ENCODE results near the gene SCT. TPM values are rescaled to one million over a fixed set of nuclear protein-coding genes. Genes with fewer than 3 reads are reported as not detected.

Gene SCT
- total and polyA plus RNA-seq, 2 of the 4 experiments (the other 2 are of a cell fraction): not detected

DNA sequence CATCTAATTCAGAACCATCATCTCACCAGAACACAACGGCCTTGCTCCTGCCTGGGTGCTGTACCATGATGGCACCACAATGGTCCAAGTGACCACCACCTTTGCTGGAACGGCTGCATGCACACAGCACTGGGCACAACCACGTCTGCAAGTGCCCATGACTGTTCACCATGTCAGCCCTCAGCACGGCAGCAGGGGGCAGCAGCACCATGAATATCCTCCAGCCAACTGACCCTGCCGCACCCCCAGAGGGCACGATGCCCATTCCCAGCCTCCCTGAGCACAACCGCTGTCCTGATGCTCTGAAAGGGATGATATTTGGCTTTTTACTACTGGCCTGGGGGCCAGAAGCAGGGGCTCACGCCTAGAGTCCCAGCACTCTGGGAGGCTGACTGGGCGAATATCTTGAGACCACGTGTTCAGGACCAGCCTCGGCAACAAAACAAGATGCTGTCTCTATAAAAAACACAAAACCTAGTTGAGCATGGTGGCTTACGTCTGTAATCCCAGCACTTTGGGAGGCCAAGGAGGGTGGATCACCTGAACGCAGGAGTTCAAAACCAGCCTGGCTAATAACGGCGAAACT is 35.8 kb upstream of the SCT start:
- H3K9me1 ChIP-seq (ENCODE audit: insufficient read depth, low read length): no peaks in the 10 kb centered on the region
- no peak overlapping the region for H2BK15ac ChIP-seq (ENCODE audit: low read depth, low read length)
- H3K4me3 ChIP-seq (ENCODE audit: insufficient read depth, low read depth, low read length): no peak overlapping the region
- DNase-seq (peak; percentile 47), ATAC-seq (ENCODE audit: low read depth) (peak; percentile 90)
- no peak overlapping the region for H3K9ac ChIP-seq (ENCODE audit: low read depth, low read length)
- BruUV-seq (replicated peaks): no TSS peak
- H3K14ac ChIP-seq (replicated peaks; ENCODE audit: low read depth, low read length): no peak overlapping the region
- no peak overlapping the region for H2BK5ac ChIP-seq (ENCODE audit: low read depth, low read length, poor library complexity, severe bottlenecking)
- in situ Hi-C loops (cut with MboI; ENCODE audit: low sequenced_read_pairs) (loop anchor here (5.0 kb wide), 1 partner anchor 75 kb away; no protein-coding TSS in a partner anchor), intact Hi-C loops (cut with micrococcal nuclease) (loop anchor here (1.0 kb wide), 2 partner anchors 61 to 121 kb away; no protein-coding TSS in a partner anchor), dilution Hi-C loops (cut with HindIII; ENCODE audit: low sequenced_read_pairs, unreplicated experiment) (no loop called here)
- peaks cover 5% of the 10 kb centered on the region; the same call in 1 of the 2 replicates for H3K4me1 ChIP-seq (ENCODE audit: control insufficient read depth, insufficient read depth, low read length)
- no peak overlapping the region for H3K27ac ChIP-seq (ENCODE audit: insufficient read depth, low read length)
- H2AFZ ChIP-seq (replicated peaks; ENCODE audit: low read length, poor library complexity): no peak overlapping the region
- no peak overlapping the region for H2BK120ac ChIP-seq (ENCODE audit: low read depth, low read length)
- ChIA-PET POLR2A (ENCODE audit: unreplicated experiment) (no interaction called here), CTCF (no interaction called here)
- H3K27me3 ChIP-seq (ENCODE audit: control insufficient read depth, insufficient read depth, low read length): no peaks in the 10 kb centered on the region
- no peak overlapping the region for H3K4ac ChIP-seq (ENCODE audit: low read depth, low read length)
- H4K91ac ChIP-seq (ENCODE audit: insufficient read depth, low read depth, low read length): no peak overlapping the region
- H3K9me3 ChIP-seq (ENCODE audit: control insufficient read depth, insufficient read depth, low read length): no peaks in the 10 kb centered on the region
- H3K56ac ChIP-seq (ENCODE audit: extremely low read depth, insufficient read depth, low read length): no peak overlapping the region
- TF ChIP-seq MAFK (IDR thresholded peaks at IDR 0.05; ENCODE audit: low read depth, low read length) (no peak), CTCF (conservative IDR thresholded peaks at IDR 0.05; ENCODE audit: low read depth, low read length) (peak; percentile 71), SMC3 (IDR thresholded peaks at IDR 0.05; ENCODE audit: low read depth, low read length) (peak; percentile 77), BHLHE40 (IDR thresholded peaks at IDR 0.05; ENCODE audit: low read depth, low read length) (no peak), RFX5 (IDR thresholded peaks at IDR 0.05; ENCODE audit: low read depth, low read length) (no peak), RAD21 (IDR thresholded peaks at IDR 0.05; ENCODE audit: low read length) (peak; percentile 76), POLR2A (IDR thresholded peaks at IDR 0.05; ENCODE audit: low read depth, low read length) (no peak), RCOR1 (IDR thresholded peaks at IDR 0.05; ENCODE audit: insufficient replicate concordance, low read length) (no peak)
- TF ChIP-seq, protein P1, sequence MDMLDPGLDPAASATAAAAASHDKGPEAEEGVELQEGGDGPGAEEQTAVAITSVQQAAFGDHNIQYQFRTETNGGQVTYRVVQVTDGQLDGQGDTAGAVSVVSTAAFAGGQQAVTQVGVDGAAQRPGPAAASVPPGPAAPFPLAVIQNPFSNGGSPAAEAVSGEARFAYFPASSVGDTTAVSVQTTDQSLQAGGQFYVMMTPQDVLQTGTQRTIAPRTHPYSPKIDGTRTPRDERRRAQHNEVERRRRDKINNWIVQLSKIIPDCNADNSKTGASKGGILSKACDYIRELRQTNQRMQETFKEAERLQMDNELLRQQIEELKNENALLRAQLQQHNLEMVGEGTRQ (IDR thresholded peaks at IDR 0.05; ENCODE audit: low read depth, low read length): no peak
- H4K20me1 ChIP-seq (ENCODE audit: insufficient read depth, low read length): peaks cover 8% of the 10 kb centered on the region
- peaks cover 13 to 23% of the 10 kb centered on the region in 2 experiments; a peak in 2 of 4 replicates for H3K79me1 ChIP-seq (ENCODE audit: low read depth in 1 of 2, low read length in 2 of 2)
- no peak overlapping the region for H2AK5ac ChIP-seq (ENCODE audit: low read depth, low read length)
- 35% methylated on average over 7 of the region's 15 CpGs; no CpG with 5 or more reads in 1 of the 2 experiments for WGBS, 2 experiments (ENCODE audit: extremely low coverage in 2 of 2, insufficient read length in 1 of 2)
- no peak overlapping the region for H3K23ac ChIP-seq (ENCODE audit: low read depth, low read length)
- H4K5ac ChIP-seq (ENCODE audit: low read depth, low read length): no peak overlapping the region
- H3K36me3 ChIP-seq (ENCODE audit: control insufficient read depth, insufficient read depth, low read length): peaks cover 24% of the 10 kb centered on the region
- no peak overlapping the region for H2BK20ac ChIP-seq (ENCODE audit: low read depth, low read length)
- H4K8ac ChIP-seq (ENCODE audit: low read depth in 2 of 2, low read length in 2 of 2): no peak overlapping the region; a peak in 1 of 4 replicates
- no peak overlapping the region for H2AK9ac ChIP-seq (replicated peaks; ENCODE audit: low read depth, low read length, poor library complexity)
- H3K4me2 ChIP-seq (ENCODE audit: low read depth, low read length): no peak overlapping the region
- no peak overlapping the region for H3K18ac ChIP-seq (ENCODE audit: low read depth, low read length)

All from IMR-90 (cell line).